ENCODE results near the gene EPB41L4B. TPM values are rescaled to one million over a fixed set of nuclear protein-coding genes. Genes with fewer than 3 reads are reported as not detected.

The EPB41L4B gene
- total and polyA plus RNA-seq, 2 of the 13 experiments (the other 11 are each of a cell fraction or from before 2014, with no cell fraction given) = 17.6 to 22.1 TPM

DNA sequence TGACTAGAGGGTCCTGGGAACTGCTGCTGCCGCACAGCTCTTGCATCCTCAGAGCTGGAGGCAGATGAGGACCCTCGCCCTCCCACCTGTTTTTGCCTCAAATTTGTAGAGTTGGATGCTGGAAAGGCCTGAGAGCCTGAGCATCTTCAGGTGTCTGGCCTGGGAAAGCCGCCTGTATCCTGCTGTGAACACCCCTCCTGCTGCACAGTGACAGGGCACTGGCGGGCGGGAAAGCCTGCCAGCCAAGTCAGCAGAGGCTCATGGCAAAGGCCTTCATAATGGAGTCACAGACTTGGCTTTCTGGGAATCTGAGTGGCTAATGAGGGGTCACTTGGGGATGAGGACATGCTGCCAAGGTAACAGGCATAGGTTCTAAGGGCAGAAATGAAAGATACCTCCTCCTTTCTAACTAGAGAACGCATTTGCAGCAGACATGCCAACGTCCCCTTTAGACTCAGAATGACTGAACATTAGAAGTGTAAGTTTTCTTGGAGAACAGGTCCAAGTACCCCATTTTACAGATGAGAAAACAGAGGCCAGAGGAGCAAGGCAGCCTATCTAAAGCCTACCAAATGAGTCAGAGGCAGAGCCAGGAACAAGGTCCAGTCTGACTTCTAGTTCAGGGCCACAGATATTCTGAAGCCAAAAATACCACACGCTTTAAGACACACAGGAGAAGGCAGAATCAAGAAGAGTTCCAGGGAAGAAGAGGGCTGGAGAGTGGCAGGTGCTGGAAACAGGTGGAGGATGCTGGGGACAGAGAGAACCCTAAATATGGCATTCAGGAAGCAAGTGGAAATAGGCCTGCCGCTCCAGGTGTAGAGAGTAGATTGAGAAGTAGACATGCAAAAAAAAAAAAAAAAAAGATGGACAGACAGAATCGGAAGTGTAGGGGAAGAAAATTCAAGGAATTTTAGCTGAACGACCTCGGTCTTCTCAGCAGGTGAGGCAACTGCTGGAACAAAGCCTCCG, 44.1 kb downstream of the EPB41L4B start:
- Histone ChIP-seq H3K79me2 (ENCODE audit: insufficient read depth, low read length) (no peaks in the 10 kb centered on the region), H3K27ac (ENCODE audit: extremely low read length, insufficient read depth, low read length) (peak overlapping the region; percentile 58), H2AFZ (ENCODE audit: low read length) (no peak overlapping the region), H4K20me1 (ENCODE audit: insufficient read depth, low read length) (no peaks in the 10 kb centered on the region), H3K4me2 (ENCODE audit: low read depth, low read length) (peak overlapping the region; percentile 64), H3K4me3 (replicated peaks in 1 of 3; ENCODE audit: insufficient read depth in 1 of 3, low read depth in 2 of 3, low read length in 3 of 3) (peak overlapping the region in 1 of 3 experiments; percentile 36; a peak in 1 of 6 replicates), H3K9ac (ENCODE audit: insufficient read depth, low read depth, low read length) (peak overlapping the region; percentile 34; the same call in 1 of the 2 replicates), H3K36me3 (replicated peaks in 1 of 2; ENCODE audit: control insufficient read depth in 1 of 2, insufficient read depth in 2 of 2, low read length in 2 of 2) (peaks cover 0 to 2% of the 10 kb centered on the region in 2 experiments; a peak in 1 of 5 replicates), H3K4me1 (ENCODE audit: insufficient read depth, low read length) (peaks cover 34% of the 10 kb centered on the region), H3K27me3 (ENCODE audit: control insufficient read depth in 1 of 2, insufficient read depth in 2 of 2, low read length in 2 of 2) (no peaks in the 10 kb centered on the region), H3K9me3 (ENCODE audit: low read length) (no peaks in the 10 kb centered on the region)
- WGBS (ENCODE audit: low lambda C conversion rate) = 70% methylated on average over 11 of the region's 13 CpGs
- FAIRE-seq = no peak
- POLR2A ChIA-PET = interaction anchor here (0.7 to 0.8 kb wide), 2 partner anchors 25 to 94 kb away, joined by 3 read pairs; no protein-coding TSS in a partner anchor
- ATAC-seq = no peak
- no peak for DNase-seq (ENCODE audit: low spot score)
- BruUV-seq (replicated peaks) = no TSS peak
- in situ Hi-C loops (cut with HindIII; ENCODE audit: extremely low pct_ligation_motif_present, low pct_unique_long_range_greater_than_20kb) (no loop called here), intact Hi-C loops (cut with micrococcal nuclease; ENCODE audit: unreplicated experiment) (no loop called here)
- CTCF ChIA-PET (ENCODE audit: low intra/inter-chr PET ratio, low total read pairs) = no interaction called here
- TF ChIP-seq REL (CRISPR knock-in tag; conservative IDR thresholded peaks at IDR 0.05) (no peak), ZNF598 (CRISPR knock-in tag; IDR thresholded peaks at IDR 0.05; ENCODE audit: borderline replicate concordance) (no peak), TEAD3 (CRISPR knock-in tag; optimal IDR thresholded peaks at IDR 0.05; ENCODE audit: borderline replicate concordance) (peak; percentile 16), ZMYM3 (CRISPR knock-in tag; IDR thresholded peaks at IDR 0.05) (peak; percentile 89; the same call in 1 of the 2 replicates), MEIS2 (CRISPR knock-in tag; IDR thresholded peaks at IDR 0.05) (no peak), TGIF2 (CRISPR knock-in tag; IDR thresholded peaks at IDR 0.05) (no peak), ATF1 (CRISPR knock-in tag; IDR thresholded peaks at IDR 0.05) (no peak), FOXA3 (CRISPR knock-in tag; IDR thresholded peaks at IDR 0.05) (no peak), ADNP (CRISPR knock-in tag; IDR thresholded peaks at IDR 0.05) (peak; percentile 54; the same call in 1 of the 2 replicates), ZFX (CRISPR knock-in tag; IDR thresholded peaks at IDR 0.05; ENCODE audit: low read depth) (no peak), CHD4 (IDR thresholded peaks at IDR 0.05; ENCODE audit: borderline replicate concordance, low read length) (peak; percentile 74; the same call in 1 of the 2 replicates)
- TF ChIP-seq, protein P1, sequence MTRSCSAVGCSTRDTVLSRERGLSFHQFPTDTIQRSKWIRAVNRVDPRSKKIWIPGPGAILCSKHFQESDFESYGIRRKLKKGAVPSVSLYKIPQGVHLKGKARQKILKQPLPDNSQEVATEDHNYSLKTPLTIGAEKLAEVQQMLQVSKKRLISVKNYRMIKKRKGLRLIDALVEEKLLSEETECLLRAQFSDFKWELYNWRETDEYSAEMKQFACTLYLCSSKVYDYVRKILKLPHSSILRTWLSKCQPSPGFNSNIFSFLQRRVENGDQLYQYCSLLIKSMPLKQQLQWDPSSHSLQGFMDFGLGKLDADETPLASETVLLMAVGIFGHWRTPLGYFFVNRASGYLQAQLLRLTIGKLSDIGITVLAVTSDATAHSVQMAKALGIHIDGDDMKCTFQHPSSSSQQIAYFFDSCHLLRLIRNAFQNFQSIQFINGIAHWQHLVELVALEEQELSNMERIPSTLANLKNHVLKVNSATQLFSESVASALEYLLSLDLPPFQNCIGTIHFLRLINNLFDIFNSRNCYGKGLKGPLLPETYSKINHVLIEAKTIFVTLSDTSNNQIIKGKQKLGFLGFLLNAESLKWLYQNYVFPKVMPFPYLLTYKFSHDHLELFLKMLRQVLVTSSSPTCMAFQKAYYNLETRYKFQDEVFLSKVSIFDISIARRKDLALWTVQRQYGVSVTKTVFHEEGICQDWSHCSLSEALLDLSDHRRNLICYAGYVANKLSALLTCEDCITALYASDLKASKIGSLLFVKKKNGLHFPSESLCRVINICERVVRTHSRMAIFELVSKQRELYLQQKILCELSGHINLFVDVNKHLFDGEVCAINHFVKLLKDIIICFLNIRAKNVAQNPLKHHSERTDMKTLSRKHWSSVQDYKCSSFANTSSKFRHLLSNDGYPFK (CRISPR knock-in tag; IDR thresholded peaks at IDR 0.05; ENCODE audit: borderline replicate concordance) = no peak
- TF ChIP-seq, protein P2, sequence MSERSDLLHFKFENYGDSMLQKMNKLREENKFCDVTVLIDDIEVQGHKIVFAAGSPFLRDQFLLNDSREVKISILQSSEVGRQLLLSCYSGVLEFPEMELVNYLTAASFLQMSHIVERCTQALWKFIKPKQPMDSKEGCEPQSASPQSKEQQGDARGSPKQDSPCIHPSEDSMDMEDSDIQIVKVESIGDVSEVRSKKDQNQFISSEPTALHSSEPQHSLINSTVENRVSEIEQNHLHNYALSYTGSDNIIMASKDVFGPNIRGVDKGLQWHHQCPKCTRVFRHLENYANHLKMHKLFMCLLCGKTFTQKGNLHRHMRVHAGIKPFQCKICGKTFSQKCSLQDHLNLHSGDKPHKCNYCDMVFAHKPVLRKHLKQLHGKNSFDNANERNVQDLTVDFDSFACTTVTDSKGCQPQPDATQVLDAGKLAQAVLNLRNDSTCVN (CRISPR knock-in tag; IDR thresholded peaks at IDR 0.05; ENCODE audit: borderline replicate concordance) = no peak
- TF ChIP-seq, protein P3, sequence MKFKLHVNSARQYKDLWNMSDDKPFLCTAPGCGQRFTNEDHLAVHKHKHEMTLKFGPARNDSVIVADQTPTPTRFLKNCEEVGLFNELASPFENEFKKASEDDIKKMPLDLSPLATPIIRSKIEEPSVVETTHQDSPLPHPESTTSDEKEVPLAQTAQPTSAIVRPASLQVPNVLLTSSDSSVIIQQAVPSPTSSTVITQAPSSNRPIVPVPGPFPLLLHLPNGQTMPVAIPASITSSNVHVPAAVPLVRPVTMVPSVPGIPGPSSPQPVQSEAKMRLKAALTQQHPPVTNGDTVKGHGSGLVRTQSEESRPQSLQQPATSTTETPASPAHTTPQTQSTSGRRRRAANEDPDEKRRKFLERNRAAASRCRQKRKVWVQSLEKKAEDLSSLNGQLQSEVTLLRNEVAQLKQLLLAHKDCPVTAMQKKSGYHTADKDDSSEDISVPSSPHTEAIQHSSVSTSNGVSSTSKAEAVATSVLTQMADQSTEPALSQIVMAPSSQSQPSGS (CRISPR knock-in tag; IDR thresholded peaks at IDR 0.05) = no peak
- TF ChIP-seq, protein P4, sequence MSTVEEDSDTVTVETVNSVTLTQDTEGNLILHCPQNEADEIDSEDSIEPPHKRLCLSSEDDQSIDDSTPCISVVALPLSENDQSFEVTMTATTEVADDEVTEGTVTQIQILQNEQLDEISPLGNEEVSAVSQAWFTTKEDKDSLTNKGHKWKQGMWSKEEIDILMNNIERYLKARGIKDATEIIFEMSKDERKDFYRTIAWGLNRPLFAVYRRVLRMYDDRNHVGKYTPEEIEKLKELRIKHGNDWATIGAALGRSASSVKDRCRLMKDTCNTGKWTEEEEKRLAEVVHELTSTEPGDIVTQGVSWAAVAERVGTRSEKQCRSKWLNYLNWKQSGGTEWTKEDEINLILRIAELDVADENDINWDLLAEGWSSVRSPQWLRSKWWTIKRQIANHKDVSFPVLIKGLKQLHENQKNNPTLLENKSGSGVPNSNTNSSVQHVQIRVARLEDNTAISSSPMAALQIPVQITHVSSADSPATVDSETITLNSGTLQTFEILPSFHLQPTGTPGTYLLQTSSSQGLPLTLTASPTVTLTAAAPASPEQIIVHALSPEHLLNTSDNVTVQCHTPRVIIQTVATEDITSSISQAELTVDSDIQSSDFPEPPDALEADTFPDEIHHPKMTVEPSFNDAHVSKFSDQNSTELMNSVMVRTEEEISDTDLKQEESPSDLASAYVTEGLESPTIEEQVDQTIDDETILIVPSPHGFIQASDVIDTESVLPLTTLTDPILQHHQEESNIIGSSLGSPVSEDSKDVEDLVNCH (CRISPR knock-in tag; IDR thresholded peaks at IDR 0.05) = no peak

Measured in HepG2 (cell line).